Thymus (tissue), 11 donors: ENCODE measurements around the gene CHST11. TPM values are rescaled to one million over a fixed set of nuclear protein-coding genes. Genes with fewer than 3 reads are reported as not detected.

Experiments
- DNase-seq, 9 donors: peaks; one replicate each; pipeline ENCODE4 v3.0.0-alpha.2; 2013; ENCODE audit warnings: low spot score in 9 of 9, low read depth in 6 of 9, missing footprints in 1 of 9
- H3K27ac ChIP-seq, 2 donors: one replicate each; pipeline ENCODE4 v1.5.1; 2013; ENCODE audit warnings: control low read depth in 1 of 2, low read depth in 1 of 2, low read length in 1 of 2, mild to moderate bottlenecking in 1 of 2, moderate library complexity in 1 of 2
- H3K27me3 ChIP-seq, 2 donors: one replicate each; pipeline ENCODE4 v1.5.1; 2013; ENCODE audit warnings: low read length in 1 of 2; ENCODE audit not compliant: control insufficient read depth in 2 of 2, insufficient read depth in 1 of 2
- H3K36me3 ChIP-seq, 2 donors: one replicate each; pipeline ENCODE4 v1.5.1; 2013; ENCODE audit warnings: low read length in 1 of 2, mild to moderate bottlenecking in 1 of 2, moderate library complexity in 1 of 2; ENCODE audit not compliant: control insufficient read depth in 2 of 2, insufficient read depth in 2 of 2
- H3K4me1 ChIP-seq, 2 donors: one replicate each; pipeline ENCODE4 v1.5.1; 2013; ENCODE audit warnings: low read length in 2 of 2; ENCODE audit not compliant: control insufficient read depth in 2 of 2, insufficient read depth in 2 of 2
- H3K4me3 ChIP-seq, 2 donors: one replicate each; pipeline ENCODE4 v1.5.1; 2013; ENCODE audit warnings: low read length in 2 of 2, control low read depth in 1 of 2, mild to moderate bottlenecking in 1 of 2
- H3K9me3 ChIP-seq, 2 donors: one replicate each; pipeline ENCODE4 v1.5.1; 2013; ENCODE audit warnings: low read length in 1 of 2, mild to moderate bottlenecking in 1 of 2; ENCODE audit not compliant: control insufficient read depth in 2 of 2, insufficient read depth in 1 of 2
- WGBS: extraction: QIAGEN DNeasy Blood & Tissue Kit; methylation state at CpG from one replicate; pipeline ENCODE4 v1.1.7; 2013; 5-methylcytosine and 5-hydroxymethylcytosine counted together
- polyA plus RNA-seq: library from polyadenylated mRNA; stranded (reverse); fragments of 200-250 nt; gene quantifications from one replicate; pipeline ENCODE4 v1.2.3, GENCODE V29; 2013
- total RNA-seq: library from RNA; stranded (reverse); fragments of 120-200 nt; gene quantifications from one replicate; pipeline ENCODE4 v1.2.4, GENCODE V29; 2013
- donor health status: healthy.

CHST11 gene
- total and polyA plus RNA-seq, 2 donors = 6.7 to 21.0 TPM

DNA sequence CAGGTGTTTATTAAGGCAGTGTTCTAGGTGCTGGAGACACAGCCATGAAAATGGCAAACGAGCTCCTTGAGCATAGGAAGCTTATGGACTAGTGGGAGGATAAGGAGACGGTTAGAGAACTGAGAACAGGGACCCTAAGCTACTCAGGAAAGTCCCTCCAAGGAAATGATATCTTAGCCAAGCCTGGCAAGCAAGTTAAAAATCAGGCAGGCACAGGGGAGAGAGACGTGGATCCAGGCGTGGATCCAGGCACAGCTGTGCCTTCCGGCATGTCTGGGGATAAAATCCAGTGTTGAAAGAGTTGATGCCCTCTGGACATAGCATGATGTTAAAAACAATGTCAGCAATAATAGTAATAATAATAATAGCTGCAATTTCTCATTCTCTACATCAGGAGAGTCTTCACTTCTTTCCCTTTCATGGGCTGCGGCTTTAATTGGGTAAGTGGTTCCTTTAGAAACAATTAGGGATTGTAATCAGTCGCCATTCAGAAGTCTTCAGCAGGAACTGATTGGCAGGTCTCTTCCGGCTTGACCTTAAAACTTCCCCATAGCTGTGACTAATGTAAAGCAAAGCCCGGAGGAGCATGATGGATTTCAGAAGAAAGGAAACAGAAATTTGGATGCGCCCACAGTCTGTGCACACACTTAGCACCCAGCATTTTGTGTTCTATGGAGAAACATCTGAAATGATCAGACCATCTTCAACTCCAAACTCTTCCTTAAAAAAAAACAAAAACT, 271.1 kb downstream of the CHST11 start:
- peaks cover 3 to 13% of the 10 kb centered on the region in 2 donors for H3K36me3 ChIP-seq
- peaks cover 0 to 3% of the 10 kb centered on the region in 2 donors for H3K9me3 ChIP-seq
- H3K4me3 ChIP-seq = no peak overlapping the region
- no peak for DNase-seq
- peaks cover 7 to 9% of the 10 kb centered on the region in 2 donors for H3K4me1 ChIP-seq
- WGBS = 93% methylated on average over 10 of the region's 10 CpGs
- no peak overlapping the region for H3K27ac ChIP-seq
- H3K27me3 ChIP-seq = no peaks in the 10 kb centered on the region

DNA sequence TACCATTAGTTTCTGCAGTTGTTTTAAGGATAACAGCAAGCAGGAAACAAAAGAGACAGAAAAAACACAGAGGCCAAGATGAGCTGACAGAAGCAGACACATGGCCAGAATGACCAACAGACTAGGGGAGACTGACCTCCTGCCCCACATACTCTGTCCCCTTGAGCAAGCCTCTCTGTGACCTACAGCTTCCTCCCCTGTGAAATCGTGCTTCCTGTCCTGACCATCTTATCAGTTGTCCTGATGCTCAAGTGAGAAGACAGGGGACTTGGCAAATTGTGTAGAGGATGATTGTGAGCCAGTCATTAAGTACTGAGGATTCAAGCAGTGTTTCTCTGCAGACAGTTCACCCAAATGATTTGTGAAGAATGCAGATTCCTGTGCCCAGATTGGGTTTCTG, 272.3 kb downstream of the CHST11 start:
- Histone ChIP-seq H3K9me3 (peaks cover 0 to 3% of the 10 kb centered on the region in 2 donors), H3K27me3 (no peaks in the 10 kb centered on the region)
- 71% methylated on average over 1 of the region's 1 CpG for WGBS

DNA sequence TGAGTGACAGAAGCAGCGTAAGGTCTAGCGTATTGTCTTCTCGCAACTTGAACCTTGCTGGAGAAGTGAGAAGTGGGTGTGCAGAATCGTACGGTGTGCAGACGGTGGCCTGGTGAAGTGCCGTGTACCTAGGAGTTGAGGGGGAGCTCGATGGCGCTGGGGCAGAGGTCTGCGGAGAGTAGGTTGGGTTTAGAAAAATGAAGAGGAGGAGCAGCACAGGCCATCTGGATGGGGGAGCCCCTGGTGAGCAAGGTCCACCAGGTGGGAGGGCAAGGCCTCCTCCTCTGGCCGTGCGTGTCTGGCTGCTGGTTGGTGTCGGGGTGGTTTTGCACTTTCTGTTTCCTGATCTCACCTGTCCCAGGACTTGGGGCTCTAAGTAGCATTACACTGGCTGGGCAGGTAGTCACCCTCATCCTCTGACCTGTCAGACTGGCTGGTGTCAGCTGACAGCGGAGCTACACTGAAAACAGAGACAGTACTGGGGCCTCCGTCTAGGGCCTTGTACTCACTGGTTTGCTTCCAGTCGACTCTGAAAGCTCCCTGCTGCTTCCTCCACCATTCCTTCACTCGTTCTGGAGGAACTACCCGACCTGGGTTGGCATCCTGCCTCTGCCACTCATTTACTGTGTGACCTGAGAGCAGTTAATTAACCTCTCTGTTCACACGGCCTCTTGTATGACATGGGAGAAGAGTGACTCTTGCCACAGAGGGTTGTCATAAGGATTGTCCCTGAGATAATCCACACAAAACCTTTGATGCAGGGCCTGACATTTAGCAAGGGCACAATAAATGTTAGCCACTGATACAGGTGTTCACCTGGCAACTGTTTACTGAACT, 273.1 kb downstream of the CHST11 start:
- no peak overlapping the region for H3K4me3 ChIP-seq
- no peaks in the 10 kb centered on the region for H3K27me3 ChIP-seq
- H3K4me1 ChIP-seq = peaks cover 10 to 15% of the 10 kb centered on the region in 2 donors
- no peak for DNase-seq
- H3K27ac ChIP-seq = no peak overlapping the region
- H3K9me3 ChIP-seq = peaks cover 0 to 3% of the 10 kb centered on the region in 2 donors
- peaks cover 3 to 13% of the 10 kb centered on the region in 2 donors for H3K36me3 ChIP-seq
- WGBS = 94% methylated on average over 19 of the region's 19 CpGs

More for the DNA sequence above, 272.3 kb downstream of the CHST11 start:
- no peak for DNase-seq
- peaks cover 10 to 15% of the 10 kb centered on the region in 2 donors for H3K4me1 ChIP-seq
- peaks cover 3 to 13% of the 10 kb centered on the region in 2 donors for H3K36me3 ChIP-seq
- H3K27ac ChIP-seq = no peak overlapping the region
- no peak overlapping the region for H3K4me3 ChIP-seq

DNA sequence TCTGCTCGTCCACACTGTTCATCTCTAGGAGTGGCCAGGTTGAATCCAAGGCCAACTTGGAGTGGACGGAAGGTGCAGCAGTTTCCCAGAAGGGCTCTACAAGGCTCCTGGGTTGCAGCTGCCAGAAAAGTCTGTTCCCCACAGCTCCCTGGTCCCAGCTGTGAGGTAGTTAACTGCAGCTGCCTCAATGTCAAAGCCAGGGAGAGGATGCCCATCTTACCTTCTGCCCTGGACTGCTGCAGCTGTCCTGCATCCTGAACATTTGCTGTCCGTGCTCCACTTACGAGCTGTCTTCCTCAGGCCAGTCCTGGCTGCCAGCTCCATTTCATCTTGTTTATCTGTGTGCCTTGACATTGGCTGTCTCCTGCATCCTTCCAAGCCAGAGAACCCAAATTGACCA, 274.0 kb downstream of the CHST11 start:
- Histone ChIP-seq H3K27me3 (no peaks in the 10 kb centered on the region), H3K36me3 (peaks cover 3 to 13% of the 10 kb centered on the region in 2 donors), H3K4me1 (peaks cover 14 to 23% of the 10 kb centered on the region in 2 donors), H3K27ac (no peak overlapping the region), H3K9me3 (peaks cover 0 to under 1% of the 10 kb centered on the region in 2 donors), H3K4me3 (no peak overlapping the region)
- DNase-seq = no peak
- WGBS = 97% methylated on average over 4 of the region's 4 CpGs

DNA sequence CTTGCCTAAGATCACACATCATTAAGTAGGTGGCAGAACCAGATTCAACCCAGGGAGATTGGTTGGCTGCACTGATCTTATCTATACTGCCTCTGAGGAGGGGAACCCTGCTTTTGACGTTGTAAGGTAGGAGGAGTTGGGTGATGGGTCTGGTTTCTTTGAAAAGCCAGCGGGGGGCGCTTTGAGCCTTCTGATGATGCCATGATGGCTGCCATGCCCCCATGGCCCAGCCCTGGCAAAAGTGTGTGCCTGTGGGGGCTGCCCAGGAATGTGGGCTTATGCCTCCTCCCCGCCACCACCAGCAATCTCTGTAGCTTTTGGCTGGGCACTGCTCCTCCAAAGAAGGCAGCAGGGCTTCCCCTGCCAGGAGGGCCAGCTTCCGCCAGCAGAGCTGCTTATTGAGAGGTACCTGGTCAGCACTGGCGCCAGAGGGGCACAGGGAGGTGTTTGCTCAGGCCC, 277.0 kb downstream of the CHST11 start:
- Histone ChIP-seq H3K4me3 (no peak overlapping the region), H3K27ac (no peak overlapping the region), H3K9me3 (no peaks in the 10 kb centered on the region), H3K36me3 (peaks cover 0 to 5% of the 10 kb centered on the region in 2 donors), H3K27me3 (no peaks in the 10 kb centered on the region), H3K4me1 (peaks cover 14 to 42% of the 10 kb centered on the region in 2 donors)
- 81% methylated on average over 6 of the region's 6 CpGs for WGBS
- DNase-seq = peak in 3 of 9 donors; percentile 51 to 82 (median 66)

DNA sequence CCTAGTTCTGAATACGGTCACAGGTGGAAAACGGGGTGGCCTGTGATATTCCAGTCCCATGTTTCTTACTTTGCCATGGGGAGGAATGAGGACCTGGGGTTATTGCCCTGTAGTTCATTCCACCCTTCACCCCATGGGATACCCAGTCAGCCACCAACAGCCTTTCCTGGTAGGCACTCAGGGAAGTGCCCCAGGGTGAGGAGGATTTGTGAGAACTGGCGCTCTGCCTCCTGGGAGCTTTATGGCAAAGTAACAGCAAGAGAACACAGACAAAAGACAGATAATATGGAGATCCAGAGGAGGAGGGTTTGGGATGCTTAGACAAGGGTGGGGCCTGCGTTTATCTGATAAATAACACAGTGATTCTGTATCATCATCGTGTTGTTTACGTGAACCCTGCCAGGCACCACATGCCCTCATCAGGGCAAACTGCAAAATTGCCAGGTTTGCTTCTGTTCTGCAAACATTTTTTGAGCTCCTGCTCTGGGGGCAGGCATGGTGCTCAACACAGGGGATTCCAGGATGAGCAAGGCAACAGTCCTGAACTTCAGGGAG, 277.9 kb downstream of the CHST11 start:
- Histone ChIP-seq H3K27ac (no peak overlapping the region), H3K4me3 (no peak overlapping the region), H3K9me3 (no peaks in the 10 kb centered on the region), H3K36me3 (no peaks in the 10 kb centered on the region), H3K27me3 (no peaks in the 10 kb centered on the region), H3K4me1 (peaks cover 14 to 45% of the 10 kb centered on the region in 2 donors)
- no peak for DNase-seq
- WGBS = 95% methylated on average over 6 of the region's 6 CpGs

DNA sequence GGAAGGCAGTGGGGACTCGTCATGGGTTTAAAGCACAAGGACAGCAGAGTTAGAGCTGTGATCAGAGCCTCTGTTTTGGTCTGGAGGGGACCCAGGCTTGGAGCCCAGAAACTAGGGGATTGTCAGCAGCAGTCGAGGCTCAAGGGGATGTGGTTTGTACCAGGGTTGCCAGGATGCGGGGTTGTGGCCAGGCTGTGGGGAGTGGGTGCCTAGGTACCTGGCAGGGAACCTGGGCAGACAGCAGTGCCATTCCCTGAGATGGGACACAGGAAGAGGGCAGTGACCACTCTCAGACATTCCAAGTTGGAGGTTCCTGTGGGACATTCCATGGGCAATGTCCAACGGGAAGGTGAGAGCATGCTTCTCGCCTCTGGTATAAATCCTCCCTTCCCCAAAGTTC, 279.1 kb downstream of the CHST11 start:
- peaks cover 20 to 56% of the 10 kb centered on the region in 2 donors for H3K4me1 ChIP-seq
- no peak for DNase-seq
- no peaks in the 10 kb centered on the region for H3K27me3 ChIP-seq
- H3K9me3 ChIP-seq = no peaks in the 10 kb centered on the region
- H3K4me3 ChIP-seq = no peak overlapping the region
- H3K27ac ChIP-seq = no peak overlapping the region
- 64% methylated on average over 5 of the region's 5 CpGs for WGBS
- no peaks in the 10 kb centered on the region for H3K36me3 ChIP-seq

DNA sequence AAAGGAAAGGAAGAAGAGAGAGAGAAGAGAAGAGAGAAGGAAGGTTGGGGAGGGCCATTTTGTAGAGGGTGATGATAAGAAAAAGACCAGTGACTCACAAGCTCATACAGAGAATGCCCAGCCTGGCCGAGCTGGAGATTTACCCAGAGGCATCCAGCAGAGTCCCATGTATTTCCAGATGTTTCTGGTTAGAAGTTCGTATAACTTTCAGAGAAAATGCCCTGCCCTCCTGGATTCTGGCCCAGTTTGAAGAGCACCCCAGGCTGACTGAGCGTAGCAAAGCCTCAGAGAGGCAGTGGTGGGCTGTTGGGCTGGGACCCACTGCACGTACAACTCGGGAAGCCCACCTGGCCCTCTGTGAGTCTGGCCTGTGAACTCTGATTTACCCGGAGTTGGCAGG, 279.6 kb downstream of the CHST11 start:
- H3K4me3 ChIP-seq = no peak overlapping the region
- H3K27me3 ChIP-seq = no peaks in the 10 kb centered on the region
- no peak overlapping the region for H3K27ac ChIP-seq
- no peaks in the 10 kb centered on the region for H3K36me3 ChIP-seq
- peaks cover 25 to 61% of the 10 kb centered on the region in 2 donors for H3K4me1 ChIP-seq
- WGBS = 93% methylated on average over 6 of the region's 6 CpGs
- DNase-seq = no peak
- H3K9me3 ChIP-seq = no peaks in the 10 kb centered on the region

DNA sequence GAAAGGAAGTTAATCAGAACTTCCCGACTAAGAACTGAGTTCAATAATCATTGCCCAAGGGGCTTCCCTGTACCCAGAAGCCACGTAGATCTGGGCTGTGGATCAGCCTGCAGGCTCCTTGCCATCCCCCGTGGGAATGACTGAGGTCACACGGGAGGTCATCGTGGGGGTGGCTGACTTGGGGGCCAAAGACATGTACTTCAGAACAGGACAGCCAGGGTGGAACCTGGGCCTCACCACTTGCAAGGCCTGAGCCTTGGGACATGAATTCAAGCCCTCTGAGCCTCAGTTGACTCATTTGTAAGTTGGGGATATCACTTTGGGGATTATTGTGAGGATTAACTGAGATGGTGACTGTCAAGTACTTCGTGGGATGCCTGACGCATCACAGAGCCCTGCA, 280.4 kb downstream of the CHST11 start:
- H3K27ac ChIP-seq = no peak overlapping the region
- no peaks in the 10 kb centered on the region for H3K9me3 ChIP-seq
- no peaks in the 10 kb centered on the region for H3K27me3 ChIP-seq
- peaks cover 0 to under 1% of the 10 kb centered on the region in 2 donors for H3K36me3 ChIP-seq
- peaks cover 27 to 65% of the 10 kb centered on the region in 2 donors for H3K4me1 ChIP-seq
- 95% methylated on average over 7 of the region's 7 CpGs for WGBS
- no peak overlapping the region for H3K4me3 ChIP-seq
- no peak for DNase-seq
